Fibroblast of lung (primary cell): ENCODE measurements around the gene GNPTAB.

Experiments used
- EZH2 ChIP-seq: IDR thresholded peaks from 2 replicates; pipeline ENCODE4 v1.5.1; 2012; ENCODE audit warnings: low read length, control low read depth, mild to moderate bottlenecking; ENCODE audit errors: missing control alignments
- TF ChIP-seq, protein P1 (sequence below), 2 donors: IDR thresholded peaks in 1 of 2; conservative IDR thresholded peaks in 1 of 2; 1 replicate in 1 of 2; 2 replicates in 1 of 2; pipeline ENCODE4 v1.5.1; 2011 to 2012; ENCODE audit warnings: low read length in 2 of 2, control low read depth in 1 of 2, inconsistent platforms in 1 of 2, low read depth in 1 of 2, mild to moderate bottlenecking in 1 of 2

GRCh38 chr12:101857043-101857558 is 26.3 kb upstream of the GNPTAB start:
- TF ChIP-seq, protein P1, sequence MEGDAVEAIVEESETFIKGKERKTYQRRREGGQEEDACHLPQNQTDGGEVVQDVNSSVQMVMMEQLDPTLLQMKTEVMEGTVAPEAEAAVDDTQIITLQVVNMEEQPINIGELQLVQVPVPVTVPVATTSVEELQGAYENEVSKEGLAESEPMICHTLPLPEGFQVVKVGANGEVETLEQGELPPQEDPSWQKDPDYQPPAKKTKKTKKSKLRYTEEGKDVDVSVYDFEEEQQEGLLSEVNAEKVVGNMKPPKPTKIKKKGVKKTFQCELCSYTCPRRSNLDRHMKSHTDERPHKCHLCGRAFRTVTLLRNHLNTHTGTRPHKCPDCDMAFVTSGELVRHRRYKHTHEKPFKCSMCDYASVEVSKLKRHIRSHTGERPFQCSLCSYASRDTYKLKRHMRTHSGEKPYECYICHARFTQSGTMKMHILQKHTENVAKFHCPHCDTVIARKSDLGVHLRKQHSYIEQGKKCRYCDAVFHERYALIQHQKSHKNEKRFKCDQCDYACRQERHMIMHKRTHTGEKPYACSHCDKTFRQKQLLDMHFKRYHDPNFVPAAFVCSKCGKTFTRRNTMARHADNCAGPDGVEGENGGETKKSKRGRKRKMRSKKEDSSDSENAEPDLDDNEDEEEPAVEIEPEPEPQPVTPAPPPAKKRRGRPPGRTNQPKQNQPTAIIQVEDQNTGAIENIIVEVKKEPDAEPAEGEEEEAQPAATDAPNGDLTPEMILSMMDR (conservative IDR thresholded peaks at IDR 0.05 in 1 of 2, IDR thresholded peaks at IDR 0.05 in 1 of 2; ENCODE audit: low read depth in 1 of 2, low read length in 2 of 2), result no peak
- no peak for TF ChIP-seq EZH2
